Upper lobe of left lung (tissue), 4 donors: ENCODE measurements around the gene XYLT1.

ENCODE experiments used
- CTCF ChIP-seq, 6 experiments: fragments of 450-650 bp in 4 of 6; fragments of 200-600 bp in 2 of 6; sonication (generic) in 2 of 6; IDR thresholded peaks; one replicate each; pipeline ENCODE4 v1.5.1; 2016 to 2019; ENCODE audit warnings: antibody characterized with exemption in 6 of 6
- POLR2A ChIP-seq, 4 donors: fragments of 450-650 bp; IDR thresholded peaks; one replicate each; pipeline ENCODE4 v1.5.1; 2016 to 2017; ENCODE audit warnings: antibody characterized with exemption in 4 of 4, mild to moderate bottlenecking in 2 of 4

- TF ChIP-seq CTCF (IDR thresholded peaks at IDR 0.05) (no peak), POLR2A (IDR thresholded peaks at IDR 0.05) (no peak)
Measured at GRCh38 chr16:17067882-17068281, 402.9 kb downstream of the XYLT1 start.
